Fibroblast of upper back skin (primary cell): ENCODE data around the gene DAO.

Experiments
- DNase-seq: peaks from one replicate; pipeline ENCODE4 v3.0.0-alpha.2; 2013

DAO gene

DNA sequence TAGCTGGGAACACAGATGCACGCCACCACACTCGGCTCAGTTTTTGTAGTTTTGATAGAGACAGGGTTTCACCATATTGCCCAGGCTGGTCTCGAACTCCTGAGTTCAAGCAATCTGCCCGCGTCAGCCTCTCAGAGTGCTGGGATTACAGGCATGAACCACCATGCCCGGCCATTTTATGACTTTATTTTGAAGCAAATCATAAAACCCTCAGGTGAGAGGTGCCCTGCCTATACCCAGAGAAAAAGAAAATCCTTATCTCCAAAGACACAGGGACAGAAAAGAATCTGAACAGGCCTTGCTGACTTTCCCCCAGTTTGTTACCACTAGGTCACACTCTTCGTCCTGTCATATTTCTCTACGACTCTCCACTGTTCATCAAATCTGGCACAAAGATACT lies 48.8 kb downstream of the DAO start:
- no peak for DNase-seq

DNA sequence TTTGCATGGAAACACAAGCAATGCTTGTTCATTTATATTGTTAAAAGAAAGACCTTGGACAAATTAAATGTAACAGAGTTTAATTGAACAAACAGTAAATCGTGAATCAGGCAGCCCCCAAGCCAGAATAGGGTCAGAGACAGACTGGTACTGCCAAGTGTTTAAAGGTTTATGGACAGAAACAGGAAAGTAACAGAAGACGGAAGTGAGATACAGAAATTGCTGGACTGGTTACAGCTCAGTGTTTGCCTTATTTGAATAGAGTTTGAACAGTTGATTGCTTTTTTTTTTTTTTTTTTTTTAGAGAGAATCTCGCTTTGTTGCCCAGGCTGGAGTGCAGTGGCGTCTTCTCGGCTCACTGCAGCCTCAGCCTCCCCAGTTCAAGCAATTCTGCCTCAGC lies 50.3 kb downstream of the DAO start:
- no peak for DNase-seq

DNA sequence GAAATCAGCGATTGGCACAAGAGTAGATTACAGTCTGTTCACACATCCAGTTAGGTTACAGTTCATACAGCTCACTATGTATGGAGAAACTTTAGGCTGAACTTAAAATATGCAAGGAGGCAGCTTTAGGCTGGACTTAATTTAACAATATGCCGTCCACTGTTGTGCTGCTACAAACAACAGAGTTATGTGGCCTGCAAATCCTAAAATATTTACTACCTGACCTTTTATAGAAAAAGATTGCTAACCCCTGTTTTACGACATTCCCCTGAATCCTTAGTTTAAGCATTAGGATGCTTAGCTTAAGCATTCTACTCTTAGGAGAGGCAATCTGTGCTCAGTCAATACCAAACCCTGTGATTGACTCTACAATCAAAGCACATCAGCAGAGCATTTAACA lies 50.9 kb downstream of the DAO start:
- DNase-seq = no peak

DNA sequence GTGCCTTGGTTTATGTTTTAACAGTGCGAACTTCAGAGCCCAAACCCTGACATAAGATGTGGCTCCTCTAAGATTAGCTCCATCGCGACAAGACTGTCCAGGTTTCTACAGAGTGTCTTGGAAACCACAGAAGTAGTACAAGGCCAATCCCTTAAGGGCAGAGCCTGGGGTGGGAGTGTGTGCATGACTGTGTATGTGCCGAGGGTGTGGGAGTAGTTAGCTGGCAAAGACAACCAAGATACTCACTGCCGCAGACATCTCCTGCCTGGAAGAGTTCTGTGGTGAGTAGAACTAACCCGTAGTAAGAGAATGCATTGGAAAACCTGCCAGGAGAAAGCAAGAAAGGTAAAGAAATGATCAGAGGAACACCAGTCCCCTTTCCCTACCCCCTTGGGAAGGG lies 54.1 kb downstream of the DAO start:
- DNase-seq = no peak

DNA sequence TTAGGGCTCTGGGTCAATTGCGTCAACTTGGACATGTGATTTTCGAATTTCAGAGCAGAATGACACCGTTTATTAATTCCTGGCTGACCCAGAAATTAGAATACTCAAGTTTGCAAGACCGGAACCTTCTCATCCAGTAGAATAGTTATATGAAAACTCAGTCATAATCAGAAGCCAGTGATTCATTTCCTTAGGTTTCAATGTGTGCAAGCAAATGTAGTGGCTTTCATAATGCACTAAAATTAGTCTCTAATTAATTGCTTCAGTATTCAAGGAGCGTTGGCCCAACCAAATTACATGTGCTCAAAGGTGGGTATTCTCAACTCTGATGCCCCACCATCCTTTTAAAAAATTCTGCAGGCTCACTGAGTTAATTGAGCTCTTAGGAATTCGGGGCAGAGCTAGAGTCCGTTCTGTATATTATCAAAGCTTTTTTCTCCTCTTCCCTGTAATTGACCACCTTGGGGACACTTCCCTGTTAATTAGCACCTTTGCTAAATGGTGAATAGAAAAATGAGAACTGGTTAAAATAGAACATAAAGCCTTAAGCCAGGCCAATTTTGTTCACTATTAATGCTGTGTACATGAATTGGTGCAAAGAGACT lies 55.4 kb downstream of the DAO start:
- DNase-seq = no peak

DNA sequence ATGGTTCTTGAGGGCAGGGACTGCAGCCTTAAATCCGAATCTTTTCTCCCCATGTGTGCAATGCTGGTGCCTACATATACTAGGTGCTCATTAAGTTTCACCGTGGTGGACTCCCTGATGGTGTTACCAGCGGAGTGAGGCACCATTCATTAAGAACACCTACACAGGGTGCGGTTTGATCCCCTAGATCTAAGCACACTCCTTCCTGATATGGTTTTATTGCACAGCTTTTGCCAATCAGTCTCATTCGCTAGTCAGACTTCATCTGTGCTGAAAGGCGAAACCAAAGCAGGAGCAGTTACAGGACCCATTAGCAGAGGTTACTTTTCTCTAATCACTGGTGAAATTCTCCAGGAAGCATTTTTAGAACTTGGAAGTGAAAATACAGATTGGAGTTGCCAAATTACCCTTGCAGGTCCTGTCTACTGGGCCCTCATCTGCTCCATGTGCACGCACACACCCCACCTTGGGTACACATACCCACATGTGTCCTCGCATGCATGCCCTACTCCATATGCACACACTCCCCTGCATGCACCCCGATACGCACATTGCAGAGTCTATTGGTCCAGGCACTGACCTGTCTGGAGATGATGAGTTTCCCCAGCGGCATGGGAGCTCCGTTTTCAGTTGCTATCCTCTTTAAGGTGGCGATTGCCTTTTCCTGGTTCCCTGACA lies 58.5 kb downstream of the DAO start:
- no peak for DNase-seq

DNA sequence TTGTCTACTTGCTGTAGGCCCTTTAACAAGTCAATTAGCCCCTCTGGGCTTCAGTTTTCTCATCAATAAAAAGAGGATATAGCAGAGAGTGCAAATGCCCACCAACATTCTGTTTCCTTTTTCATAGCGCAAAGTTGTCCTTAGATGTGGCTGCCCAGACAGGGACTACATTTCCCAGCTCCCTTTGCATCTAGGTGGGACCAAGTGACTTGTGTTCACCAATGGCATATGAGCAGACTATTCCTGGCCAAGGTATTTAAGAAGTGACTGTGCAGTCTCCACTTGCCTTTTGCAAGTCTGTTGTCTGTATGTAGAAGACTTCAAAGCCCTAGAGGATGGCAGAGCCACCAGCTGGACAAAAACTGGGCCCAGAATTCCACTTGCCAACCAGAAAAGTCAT lies 59.7 kb downstream of the DAO start:
- no peak for DNase-seq

DNA sequence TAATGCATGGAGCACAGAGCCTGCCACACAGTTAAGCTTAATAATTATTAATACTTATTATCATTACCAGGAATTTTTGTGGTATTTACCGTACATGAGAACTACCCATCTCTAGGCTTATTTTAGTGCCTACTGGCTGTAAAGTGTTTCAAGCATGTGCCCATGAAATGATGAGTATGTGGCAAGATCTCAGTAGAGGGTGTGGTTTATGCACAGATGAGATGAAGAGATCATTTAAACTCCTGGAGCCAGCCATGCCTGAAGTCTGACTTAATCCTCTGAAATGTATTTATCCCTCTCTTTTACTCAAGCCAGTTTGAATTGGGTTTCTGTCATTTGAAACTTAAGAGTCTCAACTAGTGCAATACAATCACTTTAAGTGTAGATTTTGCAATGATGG lies 60.2 kb downstream of the DAO start:
- DNase-seq = no peak

DNA sequence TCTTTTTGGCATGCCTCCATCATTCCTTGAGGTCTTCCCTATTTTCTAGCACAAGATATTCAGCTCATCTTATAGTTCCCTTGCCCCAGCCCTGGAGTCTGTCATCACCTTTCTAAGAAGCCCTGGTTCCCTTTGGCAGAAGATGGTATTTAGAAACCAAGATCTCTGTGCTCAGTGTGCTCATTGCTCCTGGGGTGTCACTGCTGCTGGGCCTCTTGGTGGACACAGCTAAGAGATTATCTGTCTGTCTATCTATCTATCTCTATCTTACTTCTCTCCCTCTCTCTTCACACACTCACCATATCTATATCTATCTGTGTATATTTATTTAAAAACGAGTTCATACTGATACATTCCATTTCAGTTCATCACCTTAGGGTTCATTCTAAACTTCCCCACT lies 67.2 kb downstream of the DAO start:
- DNase-seq = no peak

DNA sequence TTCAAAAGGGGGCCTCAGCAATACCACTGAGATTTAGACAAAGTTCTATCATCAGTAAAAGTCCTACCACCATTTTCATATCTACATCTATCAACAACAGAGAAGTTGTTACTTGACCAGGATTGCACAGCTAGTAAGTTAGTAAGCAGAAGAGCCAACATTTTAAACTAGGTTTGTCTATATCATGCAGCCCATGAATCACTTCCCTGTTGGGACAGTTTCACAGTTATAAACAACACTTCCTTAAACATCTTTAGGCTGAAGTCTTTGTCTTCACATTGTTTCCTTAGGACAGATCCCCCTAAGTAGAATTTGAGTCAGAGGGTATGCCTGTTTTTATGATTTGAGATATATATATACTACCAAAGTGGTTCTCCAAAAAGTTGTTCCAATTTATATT lies 68.5 kb downstream of the DAO start:
- no peak for DNase-seq

DNA sequence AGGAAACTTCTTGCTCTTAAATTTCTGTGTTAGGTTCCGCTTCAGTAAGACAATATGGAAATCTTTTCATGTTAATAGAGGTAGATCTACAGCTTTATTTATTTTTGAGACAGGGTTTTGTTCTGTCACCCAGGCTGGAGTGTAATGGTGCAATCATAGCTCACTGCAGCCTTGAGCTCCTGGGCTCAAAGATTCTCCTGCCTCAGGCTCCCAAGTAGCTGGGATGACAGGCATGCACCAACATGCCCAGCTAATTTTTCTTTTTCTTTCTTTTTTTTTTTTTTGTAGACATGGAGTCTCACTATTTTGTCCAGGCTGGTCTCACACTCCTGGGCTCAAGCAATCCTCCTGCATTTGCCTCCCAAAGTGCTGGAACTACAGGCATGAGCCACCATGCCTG lies 70.1 kb downstream of the DAO start:
- DNase-seq = no peak
